LNCAP (cell line): ENCODE measurements around the gene MX2.

Experiments
- TF ChIP-seq, protein P1 (sequence below): fragments of 450-650 bp; IDR thresholded peaks from 2 replicates; pipeline ENCODE4 v1.5.1; 2017; ENCODE audit warnings: mild to moderate bottlenecking

The MX2 gene

DNA sequence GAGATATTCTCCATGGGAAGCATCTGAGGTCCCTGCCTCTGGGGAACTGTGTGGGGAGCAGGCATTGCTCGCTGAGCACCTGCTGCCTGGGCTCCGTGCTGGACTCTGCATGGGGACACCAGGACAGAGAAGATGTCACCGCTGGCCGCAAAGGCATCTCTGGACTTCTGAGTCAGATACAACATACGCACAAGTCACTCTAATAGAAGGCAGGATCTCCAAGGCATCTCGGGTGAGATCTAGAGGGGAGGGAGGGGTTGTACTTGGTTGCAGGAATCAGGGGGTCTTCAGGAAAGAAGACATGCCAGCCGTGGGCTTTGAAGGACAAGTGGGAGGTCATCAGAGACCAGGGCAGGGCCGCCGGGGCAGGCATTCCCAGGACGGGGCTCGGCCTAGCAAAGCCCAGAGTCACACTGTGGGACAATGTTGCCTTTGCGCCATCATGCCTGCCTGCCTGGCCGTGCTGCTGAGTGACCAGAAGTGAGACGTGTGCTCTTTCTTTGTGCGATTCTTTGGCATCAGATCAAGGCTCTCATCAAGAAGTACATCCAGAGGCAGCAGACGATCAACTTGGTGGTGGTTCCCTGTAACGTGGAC lies 28.3 kb downstream of the MX2 start:
- TF ChIP-seq, protein P1, sequence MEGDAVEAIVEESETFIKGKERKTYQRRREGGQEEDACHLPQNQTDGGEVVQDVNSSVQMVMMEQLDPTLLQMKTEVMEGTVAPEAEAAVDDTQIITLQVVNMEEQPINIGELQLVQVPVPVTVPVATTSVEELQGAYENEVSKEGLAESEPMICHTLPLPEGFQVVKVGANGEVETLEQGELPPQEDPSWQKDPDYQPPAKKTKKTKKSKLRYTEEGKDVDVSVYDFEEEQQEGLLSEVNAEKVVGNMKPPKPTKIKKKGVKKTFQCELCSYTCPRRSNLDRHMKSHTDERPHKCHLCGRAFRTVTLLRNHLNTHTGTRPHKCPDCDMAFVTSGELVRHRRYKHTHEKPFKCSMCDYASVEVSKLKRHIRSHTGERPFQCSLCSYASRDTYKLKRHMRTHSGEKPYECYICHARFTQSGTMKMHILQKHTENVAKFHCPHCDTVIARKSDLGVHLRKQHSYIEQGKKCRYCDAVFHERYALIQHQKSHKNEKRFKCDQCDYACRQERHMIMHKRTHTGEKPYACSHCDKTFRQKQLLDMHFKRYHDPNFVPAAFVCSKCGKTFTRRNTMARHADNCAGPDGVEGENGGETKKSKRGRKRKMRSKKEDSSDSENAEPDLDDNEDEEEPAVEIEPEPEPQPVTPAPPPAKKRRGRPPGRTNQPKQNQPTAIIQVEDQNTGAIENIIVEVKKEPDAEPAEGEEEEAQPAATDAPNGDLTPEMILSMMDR = no peak

DNA sequence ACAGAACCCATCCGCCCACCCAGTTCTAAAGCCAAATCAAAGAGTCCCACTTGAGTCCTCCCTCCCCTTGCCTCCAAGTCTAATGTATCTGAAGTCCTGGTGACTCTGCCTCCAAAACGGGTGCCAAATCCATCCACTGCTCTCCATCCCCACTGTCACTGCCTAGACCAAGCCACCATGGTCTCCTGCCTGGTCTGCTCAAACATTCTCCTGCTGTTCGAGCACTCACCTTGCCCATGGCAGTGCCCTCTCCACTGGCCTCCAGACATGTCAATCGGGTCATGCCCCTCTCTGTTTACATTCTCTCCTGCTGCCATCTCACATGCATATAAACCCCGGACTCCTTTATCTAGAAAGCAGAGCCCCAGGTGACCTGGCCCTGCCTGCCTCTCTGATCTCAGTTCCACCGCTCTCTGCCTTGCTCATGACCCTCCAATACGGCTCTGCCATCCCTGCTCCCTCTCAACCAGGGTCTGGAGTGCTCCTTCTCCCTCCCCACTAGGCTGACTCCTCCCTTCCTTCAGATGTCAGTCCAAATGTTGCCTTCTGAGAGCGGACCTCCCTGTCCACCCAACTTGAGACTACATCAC lies 32.1 kb downstream of the MX2 start:
- TF ChIP-seq, protein P1 = no peak

DNA sequence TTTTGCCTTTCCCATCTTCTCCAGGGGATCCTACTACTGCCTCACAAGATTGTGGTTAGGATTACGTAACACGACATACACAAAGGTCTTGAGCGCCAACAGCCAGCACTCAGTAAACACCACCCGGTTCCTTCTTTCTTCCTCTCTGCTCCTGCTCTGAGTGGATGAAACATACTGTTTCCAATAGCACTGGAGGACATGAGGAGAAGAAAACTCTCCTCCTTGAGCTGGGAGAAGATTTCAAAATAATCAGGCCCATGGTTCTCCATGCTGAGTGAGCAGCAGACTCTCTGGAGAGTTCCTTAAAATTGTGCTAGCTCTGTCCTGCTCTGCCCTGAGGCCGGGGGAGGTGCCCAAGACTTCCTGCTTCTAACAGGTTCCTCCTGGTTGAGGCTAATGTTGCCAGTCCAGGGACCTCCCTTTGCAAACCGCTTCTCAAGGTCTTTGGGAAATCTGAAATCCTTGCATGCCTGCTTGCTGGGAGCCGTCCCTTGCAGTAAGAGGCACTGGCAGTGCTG lies 34.8 kb downstream of the MX2 start:
- TF ChIP-seq, protein P1 = no peak

DNA sequence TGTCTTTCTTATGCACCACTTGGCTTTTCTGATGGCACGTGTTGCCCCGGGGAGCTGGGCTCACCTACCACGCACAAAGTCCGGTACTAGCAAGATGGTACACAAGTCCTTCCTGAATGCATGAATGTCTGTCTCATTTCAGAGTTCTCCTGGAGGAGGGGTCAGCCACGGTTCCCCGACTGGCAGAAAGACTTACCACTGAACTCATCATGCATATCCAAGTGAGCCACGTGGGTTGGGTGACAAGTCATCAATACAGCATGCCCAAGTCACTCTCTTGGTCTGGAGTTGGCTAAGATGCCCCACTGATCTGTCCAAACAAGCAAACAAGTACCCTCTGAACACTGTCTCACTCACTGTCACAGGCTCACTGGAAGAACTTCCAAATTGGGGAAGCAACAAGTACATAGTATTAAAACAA lies 35.7 kb downstream of the MX2 start:
- TF ChIP-seq, protein P1 = no peak

DNA sequence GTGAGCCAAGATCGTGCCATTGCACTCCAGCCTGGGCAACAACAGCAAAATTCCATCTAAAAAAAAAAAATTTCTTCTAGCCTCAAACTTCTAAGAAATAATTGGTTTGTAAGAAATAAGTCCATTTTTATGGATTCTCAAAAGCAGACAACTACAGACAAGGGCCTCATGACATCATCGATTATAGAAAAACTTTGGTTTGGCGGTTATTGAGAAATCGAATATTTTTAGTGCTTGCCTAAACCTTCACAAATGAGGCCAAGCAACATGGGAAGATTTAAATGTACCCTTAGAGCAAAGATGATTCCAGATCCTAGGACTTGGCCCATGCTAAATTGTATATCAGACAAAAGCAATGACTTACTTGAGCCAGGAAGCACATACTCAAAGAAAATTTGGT lies 36.4 kb downstream of the MX2 start:
- TF ChIP-seq, protein P1 = no peak

DNA sequence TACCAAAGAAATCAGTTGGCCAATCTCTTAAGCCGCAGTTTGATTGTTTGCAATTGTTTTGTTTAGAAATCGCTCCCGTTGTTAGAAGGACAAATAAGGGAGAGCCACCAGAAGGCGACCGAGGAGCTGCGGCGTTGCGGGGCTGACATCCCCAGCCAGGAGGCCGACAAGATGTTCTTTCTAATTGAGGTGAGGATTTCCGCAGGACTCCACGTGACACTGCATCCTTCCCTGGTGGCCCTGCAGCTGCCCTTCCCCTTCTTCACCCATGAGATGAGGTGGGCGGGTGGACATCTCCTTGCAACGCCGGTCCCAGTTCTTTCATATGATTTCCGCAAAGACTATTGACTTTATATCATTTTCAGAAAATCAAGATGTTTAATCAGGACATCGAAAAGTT lies 37.0 kb downstream of the MX2 start:
- TF ChIP-seq, protein P1 = no peak

DNA sequence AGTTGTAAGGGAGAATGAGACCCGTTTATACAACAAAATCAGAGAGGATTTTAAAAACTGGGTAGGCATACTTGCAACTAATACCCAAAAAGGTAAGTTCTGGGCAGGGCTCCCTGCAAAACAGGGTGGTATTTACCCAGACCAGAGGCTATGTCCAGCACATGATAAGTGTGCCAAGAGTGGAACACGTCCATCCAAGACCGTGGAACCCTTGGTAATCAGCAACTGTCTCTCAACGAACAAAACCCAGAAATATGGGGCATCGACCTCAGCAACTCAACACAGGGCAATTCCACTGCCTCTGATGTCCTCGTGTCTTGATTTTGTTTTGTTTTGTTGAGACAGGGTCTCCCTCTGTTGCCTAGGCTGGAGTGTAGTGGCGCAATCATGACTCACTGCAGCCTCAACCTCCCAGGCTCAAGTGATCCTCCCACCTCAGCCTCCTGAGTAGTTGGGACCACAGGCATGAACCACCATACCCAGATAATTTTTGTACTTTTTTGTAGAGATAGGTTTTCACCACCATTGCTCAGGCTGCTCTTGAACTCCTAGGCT lies 37.5 kb downstream of the MX2 start:
- TF ChIP-seq, protein P1 = no peak
